ENCODE measurements around the gene ALDH1L1.

The ALDH1L1 gene

DNA sequence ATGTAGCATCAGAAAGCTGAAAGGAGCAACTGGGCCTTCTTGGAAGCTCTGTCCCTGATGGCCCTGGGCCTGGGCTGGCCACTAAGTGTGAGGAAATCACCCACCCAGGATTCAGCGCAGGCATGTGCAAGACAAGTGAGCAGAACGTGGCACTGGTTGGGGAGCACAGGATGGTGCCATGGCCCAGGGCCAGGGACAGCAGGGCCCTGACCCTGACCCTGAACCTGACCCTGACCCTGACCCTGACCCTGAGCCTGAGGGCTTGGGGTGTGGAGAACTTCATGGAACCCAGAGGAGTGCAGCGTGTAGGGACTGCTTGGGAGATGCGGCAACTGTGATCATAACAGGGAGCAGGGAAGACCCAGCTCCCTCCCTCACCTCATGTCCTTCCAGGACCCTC, 5.9 kb upstream of the ALDH1L1 start:
- Histone ChIP-seq H3K79me2 (ENCODE audit: insufficient read depth, low read depth) (no peaks in the 10 kb centered on the region), H3K27me3 (ENCODE audit: insufficient read depth, low read depth) (no peaks in the 10 kb centered on the region), H3K4me1 (ENCODE audit: low read depth, poor library complexity, severe bottlenecking) (no peaks in the 10 kb centered on the region), H4K20me1 (ENCODE audit: insufficient read depth) (no peaks in the 10 kb centered on the region), H3K36me3 (ENCODE audit: insufficient read depth) (no peaks in the 10 kb centered on the region), H2AFZ (ENCODE audit: low read depth) (no peak overlapping the region), H3K27ac (no peak overlapping the region), H3K4me2 (no peak overlapping the region), H3K9ac (no peak overlapping the region), H3K4me3 (IDR thresholded peaks at IDR 0.05; ENCODE audit: insufficient read depth, low read depth, low read length) (no peak overlapping the region)
- TF ChIP-seq, protein P1, sequence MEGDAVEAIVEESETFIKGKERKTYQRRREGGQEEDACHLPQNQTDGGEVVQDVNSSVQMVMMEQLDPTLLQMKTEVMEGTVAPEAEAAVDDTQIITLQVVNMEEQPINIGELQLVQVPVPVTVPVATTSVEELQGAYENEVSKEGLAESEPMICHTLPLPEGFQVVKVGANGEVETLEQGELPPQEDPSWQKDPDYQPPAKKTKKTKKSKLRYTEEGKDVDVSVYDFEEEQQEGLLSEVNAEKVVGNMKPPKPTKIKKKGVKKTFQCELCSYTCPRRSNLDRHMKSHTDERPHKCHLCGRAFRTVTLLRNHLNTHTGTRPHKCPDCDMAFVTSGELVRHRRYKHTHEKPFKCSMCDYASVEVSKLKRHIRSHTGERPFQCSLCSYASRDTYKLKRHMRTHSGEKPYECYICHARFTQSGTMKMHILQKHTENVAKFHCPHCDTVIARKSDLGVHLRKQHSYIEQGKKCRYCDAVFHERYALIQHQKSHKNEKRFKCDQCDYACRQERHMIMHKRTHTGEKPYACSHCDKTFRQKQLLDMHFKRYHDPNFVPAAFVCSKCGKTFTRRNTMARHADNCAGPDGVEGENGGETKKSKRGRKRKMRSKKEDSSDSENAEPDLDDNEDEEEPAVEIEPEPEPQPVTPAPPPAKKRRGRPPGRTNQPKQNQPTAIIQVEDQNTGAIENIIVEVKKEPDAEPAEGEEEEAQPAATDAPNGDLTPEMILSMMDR (conservative IDR thresholded peaks at IDR 0.05; ENCODE audit: low read depth, low read length), result no peak

DNA sequence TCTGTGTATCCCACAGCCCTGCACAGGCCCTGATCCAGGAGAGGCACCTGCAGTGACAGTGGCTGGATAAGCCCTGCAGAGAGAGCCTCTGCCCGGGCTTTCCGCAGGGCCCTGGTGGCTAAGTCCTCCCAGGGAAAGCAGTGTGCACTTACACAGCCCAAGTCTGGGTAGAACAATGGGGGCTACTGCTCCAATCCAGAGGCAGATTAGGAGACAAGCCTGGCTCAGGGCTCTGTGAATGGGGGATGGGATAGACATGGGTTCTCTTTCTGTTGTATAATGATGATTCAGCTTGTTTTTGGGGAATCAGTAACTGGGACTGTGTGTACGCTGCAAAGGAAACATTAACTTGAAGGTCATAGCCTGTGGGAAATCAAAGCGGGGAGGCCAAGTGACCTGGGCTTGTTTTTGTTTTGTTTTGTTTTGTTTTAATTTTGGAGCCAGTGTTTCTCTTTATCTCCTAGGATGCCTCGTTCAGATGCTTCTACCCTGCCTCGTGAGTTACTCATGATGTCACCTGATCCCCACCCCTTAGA, 4.1 kb upstream of the ALDH1L1 start:
- Histone ChIP-seq H3K27me3 (ENCODE audit: insufficient read depth, low read depth) (no peaks in the 10 kb centered on the region), H3K4me2 (no peak overlapping the region), H4K20me1 (ENCODE audit: insufficient read depth) (no peaks in the 10 kb centered on the region), H3K79me2 (ENCODE audit: insufficient read depth, low read depth) (no peaks in the 10 kb centered on the region), H3K4me1 (ENCODE audit: low read depth, poor library complexity, severe bottlenecking) (no peaks in the 10 kb centered on the region), H3K9ac (no peak overlapping the region), H3K27ac (no peak overlapping the region), H3K4me3 (IDR thresholded peaks at IDR 0.05; ENCODE audit: insufficient read depth, low read depth, low read length) (no peak overlapping the region), H3K36me3 (ENCODE audit: insufficient read depth) (no peaks in the 10 kb centered on the region), H2AFZ (ENCODE audit: low read depth) (no peak overlapping the region)
- TF ChIP-seq, protein P1 (conservative IDR thresholded peaks at IDR 0.05; ENCODE audit: low read depth, low read length), result no peak

- H3K4me2 ChIP-seq, result no peak overlapping the region
- no peak overlapping the region for H3K4me3 ChIP-seq (IDR thresholded peaks at IDR 0.05; ENCODE audit: insufficient read depth, low read depth, low read length)
- no peaks in the 10 kb centered on the region for H3K4me1 ChIP-seq (ENCODE audit: low read depth, poor library complexity, severe bottlenecking)
- H3K27ac ChIP-seq, result no peak overlapping the region
- no peaks in the 10 kb centered on the region for H4K20me1 ChIP-seq (ENCODE audit: insufficient read depth)
- no peaks in the 10 kb centered on the region for H3K79me2 ChIP-seq (ENCODE audit: insufficient read depth, low read depth)
- no peak overlapping the region for H3K9ac ChIP-seq
- no peak overlapping the region for H2AFZ ChIP-seq (ENCODE audit: low read depth)
- TF ChIP-seq, protein P1 (conservative IDR thresholded peaks at IDR 0.05; ENCODE audit: low read depth, low read length), result no peak
- no peaks in the 10 kb centered on the region for H3K36me3 ChIP-seq (ENCODE audit: insufficient read depth)
- no peaks in the 10 kb centered on the region for H3K27me3 ChIP-seq (ENCODE audit: insufficient read depth, low read depth)
Observed at GRCh38 chr3:126181398-126181725, 976 bp upstream of the ALDH1L1 start.

DNA sequence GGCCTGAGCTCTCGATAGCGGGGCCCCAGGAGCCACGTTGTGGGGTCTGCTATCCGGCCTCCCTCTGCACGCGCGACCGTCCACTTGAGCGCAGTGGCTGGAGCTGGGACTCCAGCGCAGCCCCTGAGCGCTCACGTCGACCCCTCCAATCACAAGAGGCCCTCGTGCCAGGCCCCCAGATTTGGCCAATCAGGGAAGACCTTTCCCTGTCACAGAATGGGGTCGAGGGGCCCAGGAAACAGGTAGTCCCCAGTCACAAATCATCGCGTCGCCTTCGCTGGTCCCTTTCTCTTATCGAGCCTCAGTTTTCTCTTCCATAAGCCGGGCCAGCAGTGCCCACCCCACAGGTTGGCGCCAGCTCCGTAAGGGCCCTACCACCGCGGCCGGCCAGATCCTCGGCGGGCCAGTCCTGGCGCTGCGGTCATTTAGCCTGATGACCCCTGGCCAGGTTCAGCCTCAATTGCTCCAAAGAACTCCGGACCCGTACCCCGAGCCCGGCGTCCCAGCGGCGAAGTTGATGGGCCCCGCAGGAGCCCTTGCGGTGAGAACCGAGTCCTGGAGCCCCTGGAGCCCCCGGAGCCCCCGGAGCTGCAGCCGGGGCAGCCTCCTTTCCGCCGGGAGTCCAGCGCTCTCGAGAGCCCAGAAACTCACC, 435 bp downstream of the ALDH1L1 start:
- Histone ChIP-seq H4K20me1 (ENCODE audit: insufficient read depth) (no peaks in the 10 kb centered on the region), H3K4me3 (IDR thresholded peaks at IDR 0.05; ENCODE audit: insufficient read depth, low read depth, low read length) (no peak overlapping the region), H3K36me3 (ENCODE audit: insufficient read depth) (no peaks in the 10 kb centered on the region), H3K4me1 (ENCODE audit: low read depth, poor library complexity, severe bottlenecking) (no peaks in the 10 kb centered on the region), H3K79me2 (ENCODE audit: insufficient read depth, low read depth) (no peaks in the 10 kb centered on the region), H3K27ac (no peak overlapping the region), H3K4me2 (no peak overlapping the region), H3K9ac (no peak overlapping the region), H3K27me3 (ENCODE audit: insufficient read depth, low read depth) (no peaks in the 10 kb centered on the region), H2AFZ (ENCODE audit: low read depth) (no peak overlapping the region)
- TF ChIP-seq, protein P1 (conservative IDR thresholded peaks at IDR 0.05; ENCODE audit: low read depth, low read length), result no peak

Measured in KMS-11 (cell line).